HPDE6-E6E7 (cell line): ENCODE measurements around the gene RGL1.

Source experiments
- DNase-seq: peaks from one replicate; pipeline ENCODE4 v3.0.0; 2011; ENCODE audit warnings: missing footprints; ENCODE audit errors: extremely low spot score

RGL1 gene

GRCh38 chr1:183869664-183870063 is 64.7 kb downstream of the RGL1 start:
- DNase-seq: no peak

- no peak for DNase-seq
Observed at GRCh38 chr1:183870351-183871077, 65.6 kb downstream of the RGL1 start.

DNA sequence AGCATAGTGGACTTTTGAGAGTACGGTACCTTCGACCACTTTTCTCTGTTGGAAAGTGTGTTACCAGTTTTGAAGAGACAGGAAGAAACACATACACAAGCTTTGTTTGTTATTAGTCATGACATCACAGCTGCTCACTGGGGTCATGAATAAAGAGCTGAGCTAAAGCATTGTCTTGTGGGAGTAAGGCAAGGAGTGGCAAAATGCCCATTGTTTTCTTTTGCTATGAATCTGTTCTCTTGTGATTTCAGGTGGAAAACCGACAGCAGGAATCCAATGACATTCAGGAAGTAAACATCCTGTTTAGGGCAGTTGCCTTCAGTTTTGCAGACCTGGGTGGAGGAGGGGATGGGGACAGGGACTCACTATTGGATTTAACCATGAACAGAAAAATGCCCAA is 66.2 kb downstream of the RGL1 start:
- peak; percentile 51 for DNase-seq

GRCh38 chr1:183871601-183872000 is 66.7 kb downstream of the RGL1 start:
- no peak for DNase-seq

DNA sequence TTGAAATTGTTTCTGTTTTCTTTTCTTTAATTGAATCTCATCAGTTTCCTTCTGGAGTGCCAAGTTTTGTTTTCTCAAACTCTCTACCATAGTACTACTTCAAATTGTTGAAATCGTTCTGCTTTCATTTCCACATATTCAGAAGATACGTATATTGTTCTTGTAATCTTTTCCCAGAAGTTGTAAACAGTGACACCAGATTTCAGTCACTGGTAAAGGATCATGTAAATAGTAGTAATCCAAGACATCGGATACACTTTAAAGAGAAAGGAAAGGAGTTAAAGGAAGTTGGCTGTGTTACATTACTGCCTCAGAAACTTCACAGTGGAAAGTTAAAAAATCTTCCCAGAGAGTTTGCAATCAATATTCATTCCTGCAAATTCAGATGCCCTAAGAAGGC is 67.5 kb downstream of the RGL1 start:
- no peak for DNase-seq

- no peak for DNase-seq
Observed at GRCh38 chr1:183873642-183874041, 68.7 kb downstream of the RGL1 start.

DNA sequence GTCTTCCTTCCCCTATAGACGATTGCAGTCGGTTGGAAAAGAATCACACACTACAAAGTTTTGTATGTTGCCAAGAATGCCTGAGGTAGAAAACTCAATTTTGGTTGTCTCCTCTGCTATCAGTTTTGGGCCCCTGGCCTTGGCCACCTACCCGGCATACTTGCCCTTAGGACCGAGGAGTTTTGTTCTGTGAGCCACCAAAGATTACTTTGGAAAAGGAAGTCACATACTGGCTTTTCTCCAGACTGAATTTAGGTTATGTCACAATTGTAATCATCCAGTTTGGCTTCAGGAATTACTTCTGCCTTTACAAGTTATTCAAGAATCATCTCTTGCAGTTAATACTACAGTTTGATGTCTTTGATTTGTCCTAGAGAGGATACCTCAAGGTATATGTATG is 71.4 kb downstream of the RGL1 start:
- DNase-seq: no peak

DNA sequence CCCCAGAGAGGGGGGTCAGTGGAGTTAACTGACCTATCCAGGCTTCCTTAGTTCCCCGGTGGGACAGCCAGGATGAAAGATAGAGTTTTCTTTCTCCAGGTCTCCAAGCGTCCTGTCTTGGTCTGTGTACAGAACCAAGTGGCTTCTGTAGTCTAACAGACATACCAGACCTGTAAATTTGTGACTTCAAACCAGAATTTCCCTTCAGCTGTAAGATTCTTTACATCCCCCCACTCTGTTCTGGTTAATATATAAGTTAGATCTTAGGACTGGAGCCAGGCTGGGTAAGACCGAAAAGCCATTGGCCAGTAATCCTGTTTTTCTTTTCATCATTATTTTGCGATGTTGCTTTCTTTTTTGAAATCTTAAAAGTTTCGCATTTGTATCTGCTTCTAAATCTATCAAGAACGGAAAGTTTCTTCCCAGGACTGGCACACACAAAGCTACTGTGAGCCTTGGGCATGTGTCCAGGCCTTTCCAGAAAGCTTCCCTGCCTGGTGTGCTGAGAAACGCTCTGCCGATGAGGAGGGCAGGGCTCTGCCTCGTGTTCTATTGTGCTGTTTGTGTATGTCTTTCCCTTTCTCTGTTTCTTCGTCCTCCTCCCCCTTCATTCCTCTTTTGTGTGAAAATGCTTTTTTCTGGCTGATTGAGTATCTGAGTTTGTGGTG is 72.3 kb downstream of the RGL1 start:
- DNase-seq: no peak

DNA sequence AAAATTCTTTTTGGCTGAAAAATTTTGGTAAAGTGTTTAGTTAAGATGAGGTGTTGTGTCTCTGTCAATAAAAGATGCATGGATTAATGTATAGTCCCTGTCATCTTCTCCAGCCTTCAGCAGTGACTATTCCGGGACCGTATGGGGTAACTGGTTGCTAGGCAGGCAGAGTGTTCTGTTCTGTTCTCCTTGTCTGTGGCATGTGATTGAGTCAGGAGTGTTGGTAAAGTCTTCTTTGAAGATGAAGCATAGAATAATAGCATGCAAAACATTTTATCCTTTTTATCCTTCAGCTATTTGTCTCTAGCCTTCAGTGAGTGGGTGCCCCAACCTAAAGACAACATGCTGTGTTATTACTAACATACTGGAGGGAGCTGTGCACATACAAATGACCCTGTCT is 74.6 kb downstream of the RGL1 start:
- DNase-seq: no peak

- DNase-seq: no peak
Observed at GRCh38 chr1:183879966-183880365, 75.0 kb downstream of the RGL1 start.

DNA sequence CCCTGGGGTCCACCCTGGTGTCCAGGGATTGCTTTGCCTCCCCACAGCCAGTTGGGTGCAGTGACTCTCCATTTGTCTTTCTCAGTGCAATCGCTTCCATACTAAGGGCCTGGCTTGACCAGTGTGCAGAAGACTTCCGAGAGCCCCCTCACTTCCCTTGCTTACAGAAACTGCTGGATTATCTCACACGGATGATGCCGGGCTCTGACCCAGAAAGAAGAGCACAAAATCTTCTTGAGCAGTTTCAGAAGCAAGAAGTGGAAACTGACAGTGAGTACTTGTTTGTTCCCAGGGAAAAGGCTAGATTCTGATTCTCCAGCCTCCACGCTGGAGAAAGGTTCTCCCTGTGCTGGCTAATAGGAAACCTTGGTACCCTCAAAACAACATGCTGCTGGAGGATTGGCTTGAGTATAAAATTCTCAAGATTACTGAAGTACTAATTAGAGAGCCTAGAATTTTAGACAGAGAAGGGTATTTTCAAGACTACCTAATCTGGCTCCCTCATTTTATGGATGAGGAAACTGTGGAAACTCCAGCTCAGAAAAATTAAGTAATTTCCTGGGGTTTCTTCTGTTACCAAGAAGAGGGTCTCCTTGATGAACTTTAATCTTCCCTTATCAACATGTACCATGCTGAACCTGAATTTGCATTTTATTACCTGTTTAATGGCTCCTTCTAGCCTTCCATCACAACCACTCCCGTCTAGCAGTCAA is 75.8 kb downstream of the RGL1 start:
- DNase-seq: no peak

DNA sequence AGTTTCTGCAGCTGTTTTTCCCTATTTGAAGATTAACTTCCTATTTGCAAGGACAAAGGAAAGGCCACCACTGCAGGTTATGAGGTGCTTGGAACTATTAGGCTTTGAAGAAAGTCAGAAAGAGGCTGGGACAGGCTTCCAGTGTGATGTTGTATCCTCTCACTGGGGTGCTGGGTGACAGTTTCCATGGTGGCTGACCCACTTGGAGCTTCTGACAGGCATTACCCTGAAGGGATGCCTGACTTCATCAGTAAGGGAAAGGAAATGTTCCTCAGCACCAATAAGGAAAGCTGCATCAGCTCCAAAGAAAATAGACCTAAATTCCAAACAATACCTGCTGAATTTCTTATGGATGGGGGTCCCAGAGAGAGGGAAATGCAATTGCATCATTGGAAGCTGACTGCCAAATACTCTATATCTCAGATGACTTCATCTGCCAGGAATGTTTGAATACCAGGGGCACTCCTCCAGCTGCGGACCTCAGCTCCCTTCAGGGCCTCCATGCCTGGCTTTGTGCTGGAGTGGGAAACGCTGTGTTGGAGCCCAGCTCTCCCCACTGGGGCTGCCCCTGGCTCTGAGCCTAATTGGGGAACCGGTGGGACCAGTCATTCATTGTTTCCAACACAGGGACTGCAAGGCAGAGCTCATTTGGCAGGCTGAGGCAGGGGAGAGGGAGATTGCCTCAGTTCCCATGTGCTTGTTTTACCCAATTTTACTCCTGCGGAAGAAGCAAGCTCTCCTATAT is 76.6 kb downstream of the RGL1 start:
- peak; percentile 60 for DNase-seq

GRCh38 chr1:183882335-183883167 is 77.6 kb downstream of the RGL1 start:
- DNase-seq: no peak

DNA sequence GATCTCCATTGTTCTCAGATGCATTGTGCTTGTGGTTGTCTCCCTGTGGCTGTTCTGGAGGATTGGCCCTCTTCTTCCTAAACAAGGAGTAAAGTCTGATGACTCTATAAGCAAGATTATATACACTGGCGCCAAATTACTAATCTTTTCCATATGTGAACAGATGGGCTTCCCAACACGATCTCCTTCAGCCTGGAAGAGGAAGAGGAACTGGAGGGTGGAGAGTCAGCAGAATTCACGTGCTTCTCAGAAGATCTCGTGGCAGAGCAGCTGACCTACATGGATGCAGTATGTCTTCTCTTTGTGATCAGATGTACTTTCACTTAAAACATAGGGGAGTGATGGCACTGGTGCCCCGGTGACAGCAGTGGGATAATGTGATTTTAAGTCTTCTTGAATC is 78.7 kb downstream of the RGL1 start:
- no peak for DNase-seq

DNA sequence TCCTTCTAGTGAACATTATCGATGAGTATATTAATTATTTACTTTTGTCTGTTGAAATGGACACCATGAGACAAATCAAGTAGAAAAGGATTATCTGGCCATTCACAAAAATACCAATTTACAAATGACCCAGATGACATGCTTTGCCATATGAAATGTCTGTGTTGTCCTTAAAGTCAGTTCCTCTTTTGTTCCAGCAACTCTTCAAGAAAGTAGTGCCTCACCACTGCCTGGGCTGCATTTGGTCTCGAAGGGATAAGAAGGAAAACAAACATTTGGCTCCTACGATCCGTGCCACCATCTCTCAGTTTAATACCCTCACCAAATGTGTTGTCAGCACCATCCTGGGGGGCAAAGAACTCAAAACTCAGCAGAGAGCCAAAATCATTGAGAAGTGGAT is 79.6 kb downstream of the RGL1 start:
- no peak for DNase-seq

GRCh38 chr1:183885142-183885735 is 80.3 kb downstream of the RGL1 start:
- DNase-seq: no peak

- no peak for DNase-seq
Observed at GRCh38 chr1:183886083-183886828, 81.3 kb downstream of the RGL1 start.

DNA sequence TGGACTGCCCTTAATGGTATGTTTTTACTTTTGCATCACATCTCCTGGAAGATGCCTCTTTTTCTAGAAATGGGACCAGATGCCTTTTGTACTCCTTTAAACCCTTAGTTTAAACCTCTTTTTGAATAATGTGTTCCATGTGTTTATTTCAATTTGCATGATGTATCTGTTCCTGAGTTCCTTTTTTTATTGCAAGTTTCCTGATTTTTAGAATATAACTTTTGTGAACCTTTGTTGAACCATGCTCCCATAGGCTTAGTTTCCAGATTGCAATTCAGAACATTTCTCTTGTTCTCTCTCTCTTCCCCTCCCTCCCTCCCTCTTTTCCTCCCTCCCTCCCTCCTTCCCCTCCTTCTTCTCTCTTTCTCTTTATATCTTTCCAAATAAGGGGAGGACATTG is 81.9 kb downstream of the RGL1 start:
- DNase-seq: no peak

DNA sequence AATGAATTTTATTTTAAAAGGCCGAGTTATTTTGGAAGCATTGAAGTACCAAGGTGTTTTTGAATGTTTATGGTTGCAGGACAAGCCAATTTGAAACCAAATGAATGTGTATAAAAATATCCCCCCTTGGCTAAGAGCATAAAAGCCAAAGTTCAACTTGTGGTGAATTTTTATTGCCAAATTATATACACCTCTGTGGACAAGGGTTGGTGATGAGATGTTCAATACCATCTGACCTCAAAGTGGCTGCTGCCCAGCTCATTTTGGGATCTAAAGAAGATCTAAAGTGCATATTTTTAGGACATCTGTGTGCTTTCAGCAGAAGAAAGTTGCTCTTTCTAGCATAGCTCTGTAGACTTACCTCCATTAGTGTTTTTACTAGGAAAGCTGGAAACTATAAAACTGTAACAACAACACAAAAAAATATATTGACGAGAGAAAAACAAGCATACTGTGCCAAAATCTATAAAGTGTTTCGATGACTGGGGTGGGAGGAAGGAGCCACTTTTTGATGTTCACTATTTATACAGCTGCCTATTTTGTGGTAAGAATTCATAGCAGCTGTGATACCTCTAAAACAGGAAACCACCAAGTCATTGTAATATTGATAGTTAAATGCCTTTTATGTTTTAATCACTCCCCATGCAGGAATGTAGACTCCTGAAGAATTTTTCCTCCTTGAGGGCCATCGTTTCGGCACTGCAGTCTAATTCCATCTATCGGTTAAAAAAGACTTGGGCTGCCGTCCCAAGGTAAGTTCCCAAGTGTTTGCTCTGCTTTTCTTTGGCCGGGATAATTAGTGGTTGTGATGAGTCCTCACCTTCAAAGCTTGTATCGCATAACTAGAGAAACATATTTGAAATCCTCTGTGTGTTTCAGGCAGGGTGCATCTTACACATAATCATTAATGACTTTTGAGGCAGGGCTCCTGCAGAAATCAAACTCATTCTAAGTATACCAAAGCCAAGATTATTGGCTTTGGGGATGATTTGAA is 83.2 kb downstream of the RGL1 start:
- no peak for DNase-seq
